GM21825 (cell line): Measurements from ENCODE around the gene NXPH4.

ENCODE experiments used
- ATAC-seq: cut with Tn5 transposase; IDR thresholded peaks from one replicate; pipeline ENCODE4 v1.9.1; 2021; ENCODE audit warnings: mild to moderate bottlenecking, moderate library complexity; ENCODE audit not compliant: unreplicated experiment

NXPH4 gene

DNA sequence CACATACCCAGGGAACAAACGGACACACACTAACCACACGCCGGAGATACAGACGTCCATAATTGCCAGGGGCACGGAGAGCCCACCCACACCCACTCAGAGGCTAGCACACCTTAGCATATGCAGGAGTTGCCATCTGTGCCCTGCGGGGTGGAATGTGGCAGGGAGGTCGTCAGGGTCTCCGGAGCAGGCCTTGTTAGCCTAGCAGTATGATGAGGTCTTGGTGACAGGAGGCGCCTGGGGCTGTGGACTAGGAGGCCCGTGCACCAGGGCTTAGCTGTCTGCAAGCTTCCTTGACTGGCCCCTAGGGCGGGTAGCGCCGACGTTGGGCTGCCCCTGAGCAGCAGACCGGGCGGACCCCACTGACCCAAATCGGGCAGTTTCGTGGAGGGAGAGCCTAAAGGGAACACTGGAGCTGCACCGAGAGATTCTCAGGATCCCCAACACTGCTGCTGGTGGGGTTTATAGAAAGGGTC, 24.4 kb downstream of the NXPH4 start:
- no peak for ATAC-seq

DNA sequence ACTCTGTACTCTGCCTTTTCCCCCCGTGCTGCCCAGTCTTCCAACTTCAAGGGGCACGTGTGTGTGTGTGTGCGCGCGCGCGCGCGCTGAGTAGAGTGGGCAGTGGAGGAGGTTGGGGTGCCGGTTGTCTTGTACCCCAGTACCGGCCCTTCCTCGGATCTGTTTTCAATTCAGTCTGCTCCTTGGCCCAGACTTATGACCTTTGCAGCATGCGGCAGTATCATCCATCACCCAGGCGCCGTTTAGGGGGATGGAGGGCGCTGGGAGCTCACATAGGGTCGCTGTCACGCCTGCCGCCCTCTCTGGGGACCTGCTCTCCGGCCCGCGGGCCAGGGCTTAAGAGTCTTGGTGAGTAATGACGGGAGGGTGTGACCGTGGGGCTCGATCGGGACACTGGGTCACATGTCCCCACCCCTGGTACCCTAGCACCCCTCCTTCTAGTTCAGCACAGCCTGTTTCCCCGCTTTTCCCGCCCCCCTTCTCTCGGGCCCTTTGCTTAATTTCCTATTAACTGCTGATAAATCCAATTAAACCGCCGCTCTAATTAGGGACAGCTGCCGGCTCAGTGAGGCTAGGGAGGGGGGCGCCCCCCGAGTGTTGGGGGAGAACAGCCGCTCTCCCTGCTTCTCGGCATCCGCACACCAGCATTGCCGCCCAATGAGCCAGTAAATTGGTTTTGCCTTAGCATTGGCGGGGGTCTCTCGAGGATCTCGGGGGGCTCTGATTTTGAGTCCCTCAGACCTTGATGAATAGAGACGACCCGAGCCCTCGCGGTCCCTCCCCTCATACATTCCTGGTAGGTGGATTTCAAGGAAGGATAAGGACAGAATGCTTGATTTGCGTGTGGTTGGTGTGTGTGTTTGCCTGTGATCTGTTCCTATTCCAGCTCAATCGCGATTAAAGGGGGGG, 25.1 kb downstream of the NXPH4 start:
- ATAC-seq: no peak

DNA sequence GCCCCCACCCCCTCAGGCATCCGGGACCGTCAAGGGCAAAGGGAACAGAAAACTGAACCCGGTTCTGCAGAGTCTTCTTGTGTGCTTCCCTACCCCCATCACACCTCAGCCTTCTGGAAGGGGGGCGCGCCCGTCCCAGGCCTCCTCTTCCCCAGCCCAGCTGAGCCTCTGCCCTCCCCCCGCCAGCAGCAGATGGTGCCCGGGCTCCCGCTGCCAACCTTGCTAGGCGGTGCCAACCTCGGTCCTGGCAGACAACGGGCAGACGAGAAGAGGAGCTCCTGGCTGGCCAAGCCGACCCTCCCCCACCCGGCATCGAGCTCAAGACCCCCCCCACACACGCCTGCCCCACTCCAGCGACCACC, 25.7 kb downstream of the NXPH4 start:
- no peak for ATAC-seq

DNA sequence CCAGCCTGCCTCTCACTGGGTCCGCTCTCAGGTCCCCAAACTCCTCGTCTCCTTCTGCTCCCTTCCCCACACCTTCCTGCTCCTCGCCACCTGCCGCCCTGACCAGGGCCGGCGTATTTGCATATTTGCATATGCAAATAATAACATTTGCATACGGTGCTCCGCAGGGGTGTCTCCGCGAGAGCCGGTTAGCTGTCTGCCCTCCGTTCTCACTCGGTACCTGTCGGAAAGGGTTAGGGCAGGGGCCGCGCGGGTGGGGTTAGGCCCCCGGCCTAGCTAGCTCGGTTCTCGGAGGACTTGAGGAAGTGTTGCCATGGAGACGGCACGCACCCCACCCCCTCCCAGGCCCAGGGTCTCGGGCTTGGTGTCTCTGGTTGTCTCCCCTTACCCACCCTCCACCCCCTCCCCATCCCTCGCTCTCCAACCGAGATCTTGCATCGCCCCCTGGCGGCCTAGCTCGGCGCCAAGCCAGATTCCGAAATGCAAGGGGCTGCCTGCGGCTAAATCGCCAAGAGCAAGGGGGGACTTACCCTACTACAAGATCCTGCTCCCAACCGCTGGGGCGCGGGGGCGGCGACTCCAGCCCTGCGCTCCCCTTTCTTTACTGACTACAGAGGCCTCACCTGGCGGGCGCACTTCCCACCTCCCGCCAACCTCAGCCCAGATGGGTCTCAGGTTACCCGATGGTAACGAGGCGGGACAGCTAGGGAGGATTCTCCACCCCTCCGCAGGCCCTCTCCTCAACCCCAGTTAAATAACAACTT, 26.3 kb downstream of the NXPH4 start:
- peak; percentile 32 for ATAC-seq

DNA sequence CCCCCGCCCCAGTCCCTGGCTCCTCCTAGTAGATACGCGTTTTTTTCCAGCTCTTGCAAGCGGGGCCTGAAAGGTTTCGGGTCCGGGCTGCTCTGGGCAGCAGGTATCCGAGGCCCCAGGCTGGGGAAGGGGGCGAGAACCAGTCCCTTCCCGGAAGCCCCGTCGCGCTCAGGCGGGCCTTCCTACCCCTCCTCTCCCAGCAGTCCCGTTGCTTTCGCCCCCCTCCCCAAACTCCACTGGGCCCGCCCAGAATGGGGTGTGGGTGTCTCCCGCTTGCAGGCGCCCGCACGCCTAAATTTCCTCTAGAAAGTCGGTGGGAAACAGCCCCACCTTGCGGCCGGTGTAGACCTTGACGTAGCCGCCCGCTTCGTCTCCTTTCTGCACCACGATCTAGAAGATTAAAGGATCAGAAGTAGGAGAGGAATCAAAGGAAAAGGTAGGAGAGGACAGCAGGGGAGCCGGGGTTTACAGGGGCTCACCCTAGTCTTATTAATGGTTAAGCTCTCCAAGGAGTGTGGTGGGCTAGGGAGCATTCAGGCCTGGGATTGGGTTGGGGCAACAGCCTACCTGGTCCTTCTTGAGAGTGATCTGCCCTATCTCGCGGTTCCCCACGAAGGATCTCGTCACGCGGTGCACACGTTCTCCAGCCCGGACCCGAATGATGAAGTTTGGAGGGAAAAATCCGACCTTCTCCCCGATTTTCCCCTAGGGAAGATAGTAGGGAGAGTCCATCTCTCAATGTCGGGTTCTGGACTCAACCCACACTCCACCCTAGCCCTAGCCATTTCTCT, 27.1 kb downstream of the NXPH4 start:
- no peak for ATAC-seq

DNA sequence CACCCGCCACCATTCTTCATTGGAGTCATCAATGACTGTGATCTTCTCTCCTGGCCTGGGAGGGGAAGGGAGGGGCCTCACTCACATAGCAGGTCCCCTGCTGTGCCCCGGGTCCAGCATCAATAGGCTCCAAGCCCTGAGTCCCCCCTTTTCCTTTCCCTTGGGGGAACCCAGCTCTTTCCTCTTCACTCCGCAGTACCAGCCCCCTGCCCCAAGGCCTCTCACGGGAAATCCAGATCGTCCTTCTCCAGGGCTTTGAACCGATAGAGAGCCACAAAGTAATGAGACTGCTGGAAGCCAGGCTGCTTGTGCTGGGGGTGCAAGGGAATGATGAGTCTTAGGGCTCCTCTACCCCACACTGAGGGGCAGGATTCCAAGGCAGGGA, 27.7 kb downstream of the NXPH4 start:
- ATAC-seq: no peak

DNA sequence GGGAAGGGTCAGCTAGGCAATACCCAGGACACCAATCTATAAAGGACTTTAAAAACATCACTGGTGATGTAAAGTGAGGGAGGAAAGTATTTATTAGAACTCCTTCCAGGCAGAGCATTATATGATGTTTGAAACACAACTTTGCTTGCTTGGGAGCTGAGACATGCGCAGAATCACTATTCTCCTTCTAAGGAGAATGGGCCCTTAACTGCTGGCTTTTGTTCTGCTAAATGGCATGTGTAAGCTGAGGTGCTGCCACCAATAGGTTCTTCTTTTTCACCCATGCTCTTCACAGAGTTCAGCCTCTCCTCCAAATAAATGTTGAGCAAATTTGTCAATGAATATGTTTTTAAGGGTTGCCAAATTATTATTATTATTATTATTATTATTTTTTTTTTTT, 30.4 kb downstream of the NXPH4 start:
- no peak for ATAC-seq

GRCh38 chr12:57248934-57249742, 32.5 kb downstream of the NXPH4 start:
- no peak for ATAC-seq

DNA sequence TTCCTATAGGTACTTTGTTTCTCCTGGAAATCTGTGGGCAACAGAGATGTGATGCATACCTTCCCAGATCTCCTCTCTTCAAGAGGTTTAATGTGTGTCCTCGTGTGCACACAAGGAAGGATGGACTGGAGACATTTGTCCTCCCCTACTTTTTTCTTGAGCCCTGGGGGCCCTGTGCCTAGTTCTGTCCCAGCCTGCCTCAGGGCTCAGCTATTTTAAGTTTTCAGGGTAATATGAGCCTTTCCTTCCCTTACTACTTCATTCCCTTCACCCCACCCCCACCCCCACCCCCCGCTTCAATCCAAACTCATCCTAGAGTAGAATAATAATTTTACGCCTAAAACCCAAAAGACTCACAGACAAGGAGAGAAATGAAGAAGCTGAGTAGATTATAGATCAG, 33.9 kb downstream of the NXPH4 start:
- ATAC-seq: no peak

- no peak for ATAC-seq
Observed at GRCh38 chr12:57250956-57251355, 34.4 kb downstream of the NXPH4 start, which contains the start of gene STAC3. Gene STAC3, minus strand, starts transcription at chr12:57251187. Its CDS starts 1,551 bp downstream, at chr12:57249636.

GRCh38 chr12:57254506-57255280, 38.1 kb downstream of the NXPH4 start:
- ATAC-seq: no peak

GRCh38 chr12:57255916-57256315, 39.3 kb downstream of the NXPH4 start:
- ATAC-seq: no peak

DNA sequence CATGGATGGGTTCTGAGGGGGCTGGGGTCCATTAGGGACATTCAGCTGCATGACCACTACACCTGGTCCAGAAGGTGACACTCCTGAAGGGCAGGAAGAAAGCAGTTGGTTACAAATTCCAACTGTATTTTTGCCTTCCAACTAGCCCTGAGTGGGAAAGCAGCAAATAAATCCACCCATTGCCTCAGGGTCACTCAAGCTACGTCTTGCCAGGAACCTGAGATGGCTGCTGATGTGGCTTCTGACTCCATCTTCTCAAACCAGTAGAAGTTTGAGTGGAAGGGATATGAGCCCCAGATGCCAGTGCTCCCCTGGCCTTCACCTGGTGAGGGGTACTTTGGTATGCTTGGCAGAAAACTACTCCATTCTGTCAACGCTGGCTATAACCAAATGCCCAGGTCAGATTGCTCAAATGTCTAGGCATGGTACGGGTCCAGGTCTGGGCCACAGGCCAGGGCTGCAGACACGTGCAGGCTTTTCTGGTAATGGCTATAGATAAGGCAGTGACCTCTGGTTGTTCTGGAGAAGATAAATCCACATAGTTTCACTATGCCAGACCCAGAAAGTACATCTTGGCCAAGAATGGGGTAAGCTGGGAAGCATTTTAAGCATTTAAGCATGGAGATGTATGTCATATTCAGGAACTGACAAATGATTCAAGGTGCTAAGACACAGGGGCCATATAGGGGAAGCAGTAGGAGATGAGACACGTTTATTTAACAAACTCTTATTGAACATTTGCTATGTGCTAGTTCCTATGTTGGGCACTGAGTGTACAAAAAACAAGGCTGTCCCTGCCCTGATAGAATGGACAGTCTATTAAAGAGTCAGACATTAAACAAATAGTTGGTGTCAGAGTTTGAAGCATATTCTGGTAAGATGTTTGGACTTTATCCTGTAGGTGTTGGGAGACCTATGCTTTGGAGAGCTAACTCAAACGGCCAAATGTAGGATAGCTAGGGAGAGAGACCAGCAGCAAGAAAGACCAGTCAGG, 42.7 kb downstream of the NXPH4 start:
- ATAC-seq: no peak

GRCh38 chr12:57260366-57260765, 43.8 kb downstream of the NXPH4 start:
- ATAC-seq: no peak

DNA sequence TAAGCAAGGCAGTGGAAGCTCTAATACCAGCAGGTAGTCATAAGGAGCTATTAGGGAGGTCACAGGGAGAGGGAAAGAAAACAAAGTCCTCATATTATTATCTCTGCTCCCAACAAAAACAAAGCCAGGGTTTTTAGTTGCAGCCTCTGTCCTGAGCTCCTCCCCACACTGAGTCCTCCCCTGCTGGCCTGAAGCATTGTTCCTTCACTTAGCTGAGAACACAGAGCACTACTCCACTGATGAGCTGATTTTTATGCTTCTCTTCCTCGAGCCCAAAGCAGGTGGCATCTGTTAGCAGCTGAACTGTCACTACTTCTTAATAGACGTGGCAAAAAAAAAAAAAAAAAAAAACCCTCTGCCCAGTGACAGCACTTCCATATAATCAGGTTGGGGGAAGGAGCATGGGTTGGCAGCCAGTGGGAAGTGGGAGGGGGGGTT, 44.9 kb downstream of the NXPH4 start:
- no peak for ATAC-seq

- ATAC-seq: no peak
Observed at GRCh38 chr12:57262126-57262822, 45.7 kb downstream of the NXPH4 start.

DNA sequence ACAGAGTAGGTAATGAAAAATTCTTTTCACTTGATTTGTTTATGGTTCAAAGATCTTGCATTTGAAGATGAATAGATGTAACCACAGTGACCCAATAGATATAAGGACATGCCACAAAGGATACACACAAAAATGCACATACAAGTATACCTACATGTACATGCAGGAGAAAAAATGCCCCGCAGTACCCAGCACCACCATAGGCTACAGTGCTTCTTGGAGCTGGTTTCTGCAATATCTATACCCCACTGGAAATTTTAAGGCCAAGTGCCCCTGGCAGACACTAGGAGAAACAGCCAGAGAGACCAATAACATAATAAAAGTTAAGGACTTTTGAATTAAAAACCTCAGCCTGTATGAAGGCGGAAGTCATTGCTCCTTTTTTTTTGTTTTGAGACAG, 46.5 kb downstream of the NXPH4 start:
- no peak for ATAC-seq

GRCh38 chr12:57266681-57267080, 50.1 kb downstream of the NXPH4 start:
- ATAC-seq: no peak
